GM12892 (cell line): ENCODE measurements around the gene MARK3.

Experiments
- POLR2A ChIP-seq: IDR thresholded peaks from 2 replicates; pipeline ENCODE4 v1.6.1; 2011; ENCODE audit warnings: low read depth, low read length, control low read depth
- POLR2AphosphoS5 ChIP-seq: IDR thresholded peaks from 2 replicates; pipeline ENCODE4 v1.6.1; 2011; ENCODE audit warnings: low read depth, low read length, control low read depth
- TAF1 ChIP-seq: IDR thresholded peaks from 2 replicates; pipeline ENCODE4 v1.6.1; 2011; ENCODE audit warnings: low read depth, mild to moderate bottlenecking, control low read depth, low read length, borderline replicate concordance

DNA sequence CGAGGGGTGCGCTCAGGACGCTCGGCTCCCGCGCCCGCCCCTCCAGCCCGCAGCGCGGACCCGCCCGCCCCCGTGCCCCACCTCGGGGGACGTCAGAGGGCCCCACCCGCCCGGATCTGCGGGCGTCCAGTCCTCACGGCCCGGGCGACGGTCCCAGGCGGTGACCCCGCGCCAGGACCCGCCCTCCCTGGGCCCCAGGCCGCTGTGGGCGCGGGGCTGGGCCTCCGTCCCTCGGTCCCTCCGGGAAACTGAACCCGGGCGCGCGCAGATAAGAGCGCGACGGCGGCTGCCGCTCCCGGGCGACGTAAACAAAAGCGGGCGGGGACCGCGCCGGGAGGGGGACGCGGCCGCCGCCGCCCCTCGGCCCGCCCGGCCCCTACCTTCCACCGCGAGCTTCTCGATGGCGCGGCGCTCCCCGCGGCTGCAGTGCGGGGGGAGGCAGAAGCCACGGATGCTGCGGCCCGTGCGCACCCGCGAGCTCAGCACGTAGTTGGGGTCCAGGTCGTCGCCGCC lies 136.3 kb downstream of the MARK3 start:
- TF ChIP-seq POLR2AphosphoS5 (no peak), TAF1 (no peak), POLR2A (no peak)
